CD14-positive monocyte (primary cell): ENCODE results near the gene TMEM259. TPM values are rescaled to one million over a fixed set of nuclear protein-coding genes. Genes with fewer than 3 reads are reported as not detected.
"Not testable (repeated sequence)": the region's sequence is repeated elsewhere in the genome, so short reads cannot be mapped to it uniquely, and the experiment has no call there.

ENCODE experiments used
- DNase-seq, 3 donors: peaks; one replicate each; pipeline ENCODE4 v3.0.0-alpha.2; 2011 to 2022
- H2AFZ ChIP-seq: 2 replicates; pipeline ENCODE4 v1.6.0; 2012; ENCODE audit warnings: mild to moderate bottlenecking, low read depth, low read length, inconsistent platforms; ENCODE audit not compliant: insufficient read depth, poor library complexity, severe bottlenecking
- H3K27ac ChIP-seq, 2 donors: 1 replicate in 1 of 2; 2 replicates in 1 of 2; pipeline ENCODE4 v1.5.1; 2012 to 2013; ENCODE audit warnings: low read length in 2 of 2, control low read depth in 1 of 2, inconsistent platforms in 1 of 2, low read depth in 1 of 2, mild to moderate bottlenecking in 1 of 2
- H3K27me3 ChIP-seq, 2 donors: one replicate each; pipeline versions ENCODE4 v1.6.0 to v1.6.1; 2011 to 2013; ENCODE audit warnings: low read length in 2 of 2; ENCODE audit not compliant: control insufficient read depth in 2 of 2, insufficient read depth in 2 of 2
- H3K36me3 ChIP-seq, 2 donors: replicated peaks in 1 of 2; 1 replicate in 1 of 2; 2 replicates in 1 of 2; pipeline versions ENCODE4 v1.5.1 to v1.6.1; 2012 to 2013; ENCODE audit warnings: low read length in 2 of 2, control low read depth in 1 of 2, inconsistent platforms in 1 of 2, mild to moderate bottlenecking in 1 of 2; ENCODE audit not compliant: insufficient read depth in 2 of 2, control insufficient read depth in 1 of 2
- H3K4me1 ChIP-seq, 2 donors: 1 replicate in 1 of 2; 2 replicates in 1 of 2; pipeline versions ENCODE4 v1.5.1 to v1.6.1; 2012 to 2013; ENCODE audit warnings: low read length in 2 of 2, control low read depth in 1 of 2, inconsistent platforms in 1 of 2, mild to moderate bottlenecking in 1 of 2, moderate library complexity in 1 of 2; ENCODE audit not compliant: insufficient read depth in 2 of 2, control insufficient read depth in 1 of 2
- H3K4me2 ChIP-seq: replicated peaks from 2 replicates; pipeline ENCODE3; 2012; ENCODE audit warnings: low read length, moderate library complexity, mild to moderate bottlenecking; ENCODE audit not compliant: poor library complexity, severe bottlenecking; ENCODE audit errors: extremely low read depth
- H3K4me3 ChIP-seq, 3 experiments: fragments of 200-600 bp in 1 of 3; sonication (generic) in 1 of 3; replicated peaks in 1 of 3; 1 replicate in 2 of 3; 2 replicates in 1 of 3; pipeline ENCODE4 v1.5.1; 2011 to 2013; ENCODE audit warnings: low read length in 3 of 3, mild to moderate bottlenecking in 3 of 3, control low read depth in 2 of 3, low read depth in 2 of 3, inconsistent platforms in 1 of 3, moderate library complexity in 1 of 3
- H3K79me2 ChIP-seq: 2 replicates; pipeline ENCODE4 v1.6.0; 2012; ENCODE audit warnings: mild to moderate bottlenecking, control low read depth, inconsistent platforms, low read length, moderate library complexity; ENCODE audit not compliant: insufficient read depth
- H3K9ac ChIP-seq: 2 replicates; pipeline ENCODE4 v1.6.0; 2017; ENCODE audit warnings: low read length, mild to moderate bottlenecking; ENCODE audit not compliant: insufficient read depth, poor library complexity, severe bottlenecking
- H3K9me3 ChIP-seq, 2 donors: replicated peaks in 1 of 2; 1 replicate in 1 of 2; 2 replicates in 1 of 2; pipeline versions ENCODE4 v1.5.1 to v1.6.1; 2012 to 2013; ENCODE audit warnings: low read length in 2 of 2, control low read depth in 1 of 2; ENCODE audit not compliant: control insufficient read depth in 1 of 2, insufficient read depth in 1 of 2
- H4K20me1 ChIP-seq: 2 replicates; pipeline ENCODE4 v1.6.0; 2012; ENCODE audit warnings: mild to moderate bottlenecking, low read length, control low read depth, moderate library complexity; ENCODE audit not compliant: insufficient read depth
- H3K27ac Mint-ChIP-seq, 7 donors: one replicate each; pipeline ENCODE4 v1.8.0; 2020; ENCODE audit warnings: mild to moderate bottlenecking in 7 of 7, mixed read lengths in 7 of 7, moderate library complexity in 6 of 7, inconsistent platforms in 2 of 7
- H3K27me3 Mint-ChIP-seq, 3 donors: one replicate each; pipeline ENCODE4 v1.8.0; 2021 to 2022; ENCODE audit warnings: low read depth in 3 of 3, mild to moderate bottlenecking in 3 of 3, mixed read lengths in 3 of 3, moderate library complexity in 3 of 3, inconsistent platforms in 1 of 3
- H3K36me3 Mint-ChIP-seq, 2 donors: one replicate each; pipeline ENCODE4 v1.8.0; 2020; ENCODE audit warnings: mixed read lengths in 2 of 2, inconsistent platforms in 1 of 2, mild to moderate bottlenecking in 1 of 2
- H3K4me1 Mint-ChIP-seq: one replicate; pipeline ENCODE4 v1.8.0; 2020; ENCODE audit warnings: mild to moderate bottlenecking, mixed read lengths
- H3K4me3 Mint-ChIP-seq, 2 donors: one replicate each; pipeline ENCODE4 v1.8.0; 2020; ENCODE audit warnings: mild to moderate bottlenecking in 2 of 2, mixed read lengths in 2 of 2, moderate library complexity in 1 of 2
- H3K9me3 Mint-ChIP-seq, 7 donors: one replicate each; pipeline ENCODE4 v1.8.0; 2020 to 2022; ENCODE audit warnings: mixed read lengths in 7 of 7, mild to moderate bottlenecking in 6 of 7, moderate library complexity in 6 of 7, inconsistent platforms in 2 of 7
- WGBS: methylation state at CpG from one replicate; pipeline ENCODE4 v1.1.5; 2013; ENCODE audit warnings: missing lambda C conversion rate; ENCODE audit not compliant: insufficient coverage; 5-methylcytosine and 5-hydroxymethylcytosine counted together
- intact Hi-C, 2 donors: fragments of 100-400 bp; cut with micrococcal nuclease; formaldehyde crosslinking; loops; one replicate each; pipeline versions ENCODE4 v1.15.0 to v1.15.1; 2023
- polyA plus RNA-seq, 3 donors: library from polyadenylated mRNA; depleted of rRNA in 1 of 3; unstranded in 2 of 3; stranded (reverse) in 1 of 3; fragments of 300-500 nt in 2 of 3; fragments of >200 nt in 1 of 3; fragmentation: Illumina TruSeq in 2 of 3; gene quantifications; 1 replicate in 2 of 3; 2 replicates in 1 of 3; pipeline ENCODE4 v1.2.3, GENCODE V29; 2012 to 2021
- TF ChIP-seq, protein P1 (sequence below): fragments of 200-600 bp; IDR thresholded peaks from one replicate; pipeline ENCODE4 v1.8.0; 2022; ENCODE audit warnings: antibody characterized with exemption, mild to moderate bottlenecking

TMEM259 gene
- polyA plus RNA-seq, 3 donors = 37.4 to 417 (median 45.0) TPM

DNA sequence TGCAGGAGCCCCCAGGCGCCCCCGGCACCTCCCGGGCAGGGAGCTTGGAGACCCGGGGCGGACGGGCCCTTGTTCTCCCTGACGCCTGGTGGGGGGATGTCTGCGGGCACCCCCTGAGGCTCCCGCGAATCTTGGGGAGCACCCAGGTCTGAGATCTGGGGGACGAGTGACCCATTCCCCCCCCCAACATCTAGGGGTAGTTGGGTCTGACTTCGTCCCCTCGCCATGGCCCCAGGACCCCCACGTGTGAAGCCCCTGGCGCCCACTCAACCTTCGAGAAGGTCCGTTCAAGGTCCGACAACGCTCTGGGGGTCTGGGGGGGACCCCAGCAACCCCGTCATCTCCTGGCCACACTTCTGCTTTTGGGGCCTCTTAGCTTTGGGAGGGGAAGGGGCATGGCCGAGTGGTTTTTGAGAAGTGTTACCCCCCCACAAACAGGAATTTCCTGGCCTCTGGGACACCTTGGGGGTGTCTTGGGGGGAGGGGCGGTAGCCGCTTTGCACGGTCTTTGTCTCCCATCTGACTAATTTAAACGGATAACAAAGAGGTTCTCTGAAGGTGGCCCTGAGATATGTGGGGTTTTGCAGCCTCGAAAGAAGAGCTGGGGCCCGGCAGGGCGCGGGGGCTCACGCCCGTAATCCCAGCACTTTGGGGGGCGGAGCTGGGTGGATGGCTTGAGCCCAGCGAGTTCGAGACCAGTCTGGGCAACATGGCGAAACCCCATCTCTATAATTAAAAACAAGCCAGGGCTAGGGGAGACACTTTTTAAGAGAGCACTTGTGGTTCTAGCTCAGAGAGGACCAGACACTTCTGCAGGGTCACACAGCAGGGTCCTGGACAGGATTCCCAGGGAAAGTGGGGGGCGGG is 6.1 kb upstream of the TMEM259 start:
- TF ChIP-seq, protein P1, sequence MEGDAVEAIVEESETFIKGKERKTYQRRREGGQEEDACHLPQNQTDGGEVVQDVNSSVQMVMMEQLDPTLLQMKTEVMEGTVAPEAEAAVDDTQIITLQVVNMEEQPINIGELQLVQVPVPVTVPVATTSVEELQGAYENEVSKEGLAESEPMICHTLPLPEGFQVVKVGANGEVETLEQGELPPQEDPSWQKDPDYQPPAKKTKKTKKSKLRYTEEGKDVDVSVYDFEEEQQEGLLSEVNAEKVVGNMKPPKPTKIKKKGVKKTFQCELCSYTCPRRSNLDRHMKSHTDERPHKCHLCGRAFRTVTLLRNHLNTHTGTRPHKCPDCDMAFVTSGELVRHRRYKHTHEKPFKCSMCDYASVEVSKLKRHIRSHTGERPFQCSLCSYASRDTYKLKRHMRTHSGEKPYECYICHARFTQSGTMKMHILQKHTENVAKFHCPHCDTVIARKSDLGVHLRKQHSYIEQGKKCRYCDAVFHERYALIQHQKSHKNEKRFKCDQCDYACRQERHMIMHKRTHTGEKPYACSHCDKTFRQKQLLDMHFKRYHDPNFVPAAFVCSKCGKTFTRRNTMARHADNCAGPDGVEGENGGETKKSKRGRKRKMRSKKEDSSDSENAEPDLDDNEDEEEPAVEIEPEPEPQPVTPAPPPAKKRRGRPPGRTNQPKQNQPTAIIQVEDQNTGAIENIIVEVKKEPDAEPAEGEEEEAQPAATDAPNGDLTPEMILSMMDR = no peak
- Histone ChIP-seq H2AFZ (peak overlapping the region; percentile 86), H3K27ac (peak overlapping the region; percentile 16 to 73), H3K4me2 (peak overlapping the region; percentile 99), H3K27me3 (no peaks in the 10 kb centered on the region), H3K9ac (peak overlapping the region; percentile 84), H3K4me1 (peaks cover 25 to 40% of the 10 kb centered on the region in 2 donors), H3K36me3 (peaks cover 14 to 19% of the 10 kb centered on the region in 2 donors), H4K20me1 (peaks cover 48% of the 10 kb centered on the region), H3K79me2 (peaks cover 54% of the 10 kb centered on the region), H3K4me3 (peak overlapping the region; percentile 62 to 92 (median 89)), H3K9me3 (no peaks in the 10 kb centered on the region)
- Mint-ChIP-seq H3K9me3 (peaks cover 0 to 3% (median 0%) of the 10 kb centered on the region in 7 donors), H3K27me3 (peaks cover 0 to 2% (median 0%) of the 10 kb centered on the region in 3 donors), H3K27ac (peak overlapping the region; percentile 70 to 94 (median 88)), H3K4me1 (peaks cover 23% of the 10 kb centered on the region), H3K4me3 (peak overlapping the region; percentile 97), H3K36me3 (peaks cover 8 to 14% of the 10 kb centered on the region in 2 donors)
- intact Hi-C loops = loop anchor here in 1 of 2 donors (10.0 kb wide), 1 partner anchor 78 kb away; the partner anchor contains the start of gene GPX4
- 20% methylated on average over 2 of the region's 36 CpGs for WGBS
- peak in 2 of 3 donors; percentile 30 to 67 for DNase-seq

DNA sequence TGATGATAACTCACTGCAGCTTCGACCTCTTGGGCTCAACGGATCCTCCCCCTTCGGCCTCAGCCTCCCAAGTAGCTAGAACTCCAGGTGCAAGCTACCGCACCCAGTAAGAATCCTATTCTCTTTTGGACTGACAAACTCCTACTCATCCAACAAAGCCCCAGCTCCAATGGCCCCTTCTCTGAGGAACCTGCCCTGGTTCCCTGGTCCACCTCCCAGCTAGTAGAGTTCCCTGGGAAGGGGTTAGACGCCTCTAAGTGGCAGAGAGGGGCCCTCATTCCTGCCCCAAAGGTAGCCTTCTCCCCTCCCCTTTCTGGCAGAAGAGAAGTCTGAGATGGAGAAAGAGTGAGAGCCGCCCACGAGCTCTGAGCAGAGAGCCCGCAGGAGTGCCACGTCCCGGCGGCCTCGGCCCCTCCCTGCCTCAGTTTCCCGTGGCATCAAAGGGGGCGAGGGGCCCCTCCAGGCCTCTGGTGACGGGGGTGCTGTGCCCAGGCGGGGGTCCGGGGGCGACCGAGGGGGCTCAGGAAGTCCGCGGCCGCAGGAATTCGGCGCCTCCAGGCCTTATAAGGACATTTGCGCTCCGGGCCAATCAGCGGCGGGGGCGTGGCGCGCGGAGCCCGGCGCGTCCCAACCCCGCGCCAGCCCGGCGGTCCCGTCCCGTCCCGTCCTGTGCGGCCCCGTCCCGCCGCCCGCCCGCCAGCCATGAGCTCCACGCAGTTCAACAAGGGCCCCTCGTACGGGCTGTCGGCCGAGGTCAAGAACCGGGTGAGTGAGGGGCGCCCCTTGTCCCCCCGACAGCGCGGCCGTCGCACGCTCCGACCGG is 5.2 kb upstream of the TMEM259 start, which contains the start of gene CNN2:
Gene CNN2, plus strand, starts transcription at position 649 of the 823 bp plus-strand sequence. Its CDS starts 54 bp downstream, at position 703.
- H3K36me3 Mint-ChIP-seq = peaks cover 6 to 10% of the 10 kb centered on the region in 2 donors
- Histone ChIP-seq H3K79me2 (peaks cover 52% of the 10 kb centered on the region), H4K20me1 (peaks cover 43% of the 10 kb centered on the region), H3K4me1 (peaks cover 33 to 45% of the 10 kb centered on the region in 2 donors), H3K36me3 (peaks cover 10 to 12% of the 10 kb centered on the region in 2 donors), H3K9ac (peak within 1 kb of the TSS; percentile 84), H3K27me3 (no peaks in the 10 kb centered on the region), H2AFZ (peak within 1 kb of the TSS; percentile 86), H3K4me3 (peak within 1 kb of the TSS; percentile 62 to 92 (median 89)), H3K27ac (peak within 1 kb of the TSS; percentile 30 to 73), H3K9me3 (no peaks in the 10 kb centered on the region), H3K4me2 (peak within 1 kb of the TSS; percentile 99)
- H3K9me3 Mint-ChIP-seq = no peaks in the 10 kb centered on the region
- H3K4me3 Mint-ChIP-seq = peak within 1 kb of the TSS; percentile 97
- H3K4me1 Mint-ChIP-seq = peaks cover 28% of the 10 kb centered on the region
- DNase-seq = peak in 2 of 3 donors; percentile 56 to 65
- peak within 1 kb of the TSS; percentile 70 to 94 (median 88) for H3K27ac Mint-ChIP-seq
- peaks cover 0 to 2% (median 0%) of the 10 kb centered on the region in 3 donors for H3K27me3 Mint-ChIP-seq
- WGBS = 4% methylated on average over 61 of the region's 63 CpGs
- TF ChIP-seq, protein P1 = no peak
- intact Hi-C loops = loop anchor here (2.0 to 10.0 kb wide), 2 partner anchors 13 to 79 kb away; partner anchors contain the start of gene GPX4 (in 1 of the 2)

DNA sequence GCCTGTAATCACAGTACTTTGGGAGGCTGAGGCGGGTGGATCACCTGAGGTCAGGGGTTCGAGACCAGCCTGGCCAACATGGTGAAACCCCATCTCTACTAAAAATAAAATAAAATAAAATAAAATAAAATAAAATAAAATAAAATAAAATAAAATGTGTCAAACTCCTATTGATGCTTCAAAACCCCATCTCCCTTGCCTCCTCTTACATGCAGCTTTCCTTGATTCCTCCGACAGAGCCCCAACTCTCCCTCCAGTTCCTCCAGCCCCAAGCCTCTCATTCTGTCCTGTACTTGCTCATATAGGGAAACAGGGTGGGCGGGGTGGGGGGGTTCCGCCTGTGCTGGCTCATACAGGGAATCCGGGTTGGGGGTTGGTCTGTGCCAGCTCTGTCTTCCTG is 4.2 kb upstream of the TMEM259 start:
- H3K79me2 ChIP-seq = peaks cover 50% of the 10 kb centered on the region
- not testable (repeated sequence) for H3K27me3 Mint-ChIP-seq, H3K9me3 Mint-ChIP-seq, H3K27ac ChIP-seq, H3K36me3 Mint-ChIP-seq, H3K4me3 ChIP-seq, H3K9ac ChIP-seq, H3K36me3 ChIP-seq, H3K4me3 Mint-ChIP-seq, DNase-seq, H3K27ac Mint-ChIP-seq, H3K9me3 ChIP-seq, H3K4me2 ChIP-seq, H3K27me3 ChIP-seq, H2AFZ ChIP-seq
- intact Hi-C loops = loop anchor here (2.0 to 10.0 kb wide), 2 partner anchors 14 to 80 kb away; partner anchors contain the start of gene GPX4 (in 1 of the 2)
- 60% methylated on average over 1 of the region's 6 CpGs for WGBS
- peaks cover 24% of the 10 kb centered on the region for H3K4me1 Mint-ChIP-seq
- peaks cover 39% of the 10 kb centered on the region for H4K20me1 ChIP-seq
- peaks cover 37 to 50% of the 10 kb centered on the region in 2 donors for H3K4me1 ChIP-seq
